Raji (cell line): ENCODE results near the gene MOGAT3.

Source experiments
- POLR2A ChIP-seq: IDR thresholded peaks from 2 replicates; pipeline ENCODE4 v1.6.1; 2011; ENCODE audit warnings: low read depth, low read length, control low read depth; ENCODE audit not compliant: insufficient read depth

MOGAT3 gene

GRCh38 chr7:101189109-101189508, 11.7 kb downstream of the MOGAT3 start:
- TF ChIP-seq POLR2A: no peak

- no peak for TF ChIP-seq POLR2A
Measured at GRCh38 chr7:101186844-101187428, 13.9 kb downstream of the MOGAT3 start.

GRCh38 chr7:101186194-101186593, 14.6 kb downstream of the MOGAT3 start:
- no peak for TF ChIP-seq POLR2A

- no peak for TF ChIP-seq POLR2A
Measured at GRCh38 chr7:101185258-101185839, 15.5 kb downstream of the MOGAT3 start.

GRCh38 chr7:101180130-101180755, 20.6 kb downstream of the MOGAT3 start, which contains the start of gene NAT16:
TSS of gene NAT16 (minus strand) at chr7:101180293. CDS start at chr7:101174807, 5,486 bp downstream.
- TF ChIP-seq POLR2A: no peak

GRCh38 chr7:101179713-101180112, 21.1 kb downstream of the MOGAT3 start:
- TF ChIP-seq POLR2A: no peak

- no peak for TF ChIP-seq POLR2A
Measured at GRCh38 chr7:101179117-101179516, 21.7 kb downstream of the MOGAT3 start.

- no peak for TF ChIP-seq POLR2A
Measured at GRCh38 chr7:101177644-101178043, 23.2 kb downstream of the MOGAT3 start.

- TF ChIP-seq POLR2A: no peak
Measured at GRCh38 chr7:101175664-101176063, 25.2 kb downstream of the MOGAT3 start.

- TF ChIP-seq POLR2A: no peak
Measured at GRCh38 chr7:101174322-101174854, 26.4 kb downstream of the MOGAT3 start.

- TF ChIP-seq POLR2A: no peak
Measured at GRCh38 chr7:101173752-101174244, 27.0 kb downstream of the MOGAT3 start.

- TF ChIP-seq POLR2A: no peak
Measured at GRCh38 chr7:101172854-101173751, 27.7 kb downstream of the MOGAT3 start.

GRCh38 chr7:101172005-101172853, 28.6 kb downstream of the MOGAT3 start:
- TF ChIP-seq POLR2A: no peak

GRCh38 chr7:101171442-101171837, 29.4 kb downstream of the MOGAT3 start:
- TF ChIP-seq POLR2A: no peak
